ENCODE results near the gene ZBTB20. TPM values are rescaled to one million over a fixed set of nuclear protein-coding genes. Genes with fewer than 3 reads are reported as not detected.

ZBTB20 gene
- total RNA-seq, 1 donor from 2014 or later = 21.4 TPM

DNA sequence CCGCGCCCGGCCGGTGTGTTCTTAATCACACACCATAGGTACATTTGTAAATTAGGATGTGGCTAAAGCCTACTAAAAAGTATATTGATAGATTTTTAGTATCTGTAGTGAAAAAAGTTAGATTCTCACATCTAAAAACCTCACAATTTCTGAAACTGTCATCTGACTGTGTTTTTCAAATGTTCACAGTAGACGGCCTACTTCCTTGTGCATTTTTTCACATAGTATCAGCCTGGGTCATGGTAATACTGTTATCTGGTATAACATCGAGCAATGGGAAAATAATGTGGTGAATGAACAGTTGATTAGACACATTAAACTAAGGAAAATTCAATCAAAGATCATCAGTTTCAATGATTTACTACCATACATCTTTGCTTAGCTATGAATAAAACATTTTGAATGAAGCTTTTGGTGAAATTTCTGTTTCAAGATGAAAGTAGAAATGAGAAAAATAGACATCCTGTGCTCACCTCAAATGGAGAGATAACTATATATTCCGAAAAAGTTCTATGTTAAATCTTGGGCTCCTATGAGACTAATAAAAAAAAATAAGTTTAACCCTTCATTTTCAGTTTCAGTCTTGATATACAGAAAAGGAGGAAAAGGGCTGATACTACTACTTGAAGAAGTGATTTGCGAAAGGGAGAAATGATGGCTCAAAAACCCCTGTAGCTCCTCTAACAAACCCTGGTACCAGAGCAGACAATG, 262.7 kb downstream of the ZBTB20 start:
- no peaks in the 10 kb centered on the region for H3K27me3 Mint-ChIP-seq (ENCODE audit: low read depth, unreplicated experiment)
- TF ChIP-seq, protein P1, sequence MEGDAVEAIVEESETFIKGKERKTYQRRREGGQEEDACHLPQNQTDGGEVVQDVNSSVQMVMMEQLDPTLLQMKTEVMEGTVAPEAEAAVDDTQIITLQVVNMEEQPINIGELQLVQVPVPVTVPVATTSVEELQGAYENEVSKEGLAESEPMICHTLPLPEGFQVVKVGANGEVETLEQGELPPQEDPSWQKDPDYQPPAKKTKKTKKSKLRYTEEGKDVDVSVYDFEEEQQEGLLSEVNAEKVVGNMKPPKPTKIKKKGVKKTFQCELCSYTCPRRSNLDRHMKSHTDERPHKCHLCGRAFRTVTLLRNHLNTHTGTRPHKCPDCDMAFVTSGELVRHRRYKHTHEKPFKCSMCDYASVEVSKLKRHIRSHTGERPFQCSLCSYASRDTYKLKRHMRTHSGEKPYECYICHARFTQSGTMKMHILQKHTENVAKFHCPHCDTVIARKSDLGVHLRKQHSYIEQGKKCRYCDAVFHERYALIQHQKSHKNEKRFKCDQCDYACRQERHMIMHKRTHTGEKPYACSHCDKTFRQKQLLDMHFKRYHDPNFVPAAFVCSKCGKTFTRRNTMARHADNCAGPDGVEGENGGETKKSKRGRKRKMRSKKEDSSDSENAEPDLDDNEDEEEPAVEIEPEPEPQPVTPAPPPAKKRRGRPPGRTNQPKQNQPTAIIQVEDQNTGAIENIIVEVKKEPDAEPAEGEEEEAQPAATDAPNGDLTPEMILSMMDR (IDR thresholded peaks at IDR 0.05; ENCODE audit: insufficient read depth, low read depth, low read length) = no peak
- TF ChIP-seq EZH2 (IDR thresholded peaks at IDR 0.05; ENCODE audit: insufficient read depth, low read length) = no peak
- H3K36me3 ChIP-seq (ENCODE audit: insufficient read depth, low read length) = no peaks in the 10 kb centered on the region
- H3K9ac ChIP-seq (ENCODE audit: low read length) = no peak overlapping the region
- H4K20me1 ChIP-seq (ENCODE audit: insufficient read depth, low read length) = no peaks in the 10 kb centered on the region
- no peak overlapping the region for H2AFZ ChIP-seq (ENCODE audit: low read depth, low read length)
- H3K9me3 ChIP-seq (ENCODE audit: insufficient read depth, low read depth, low read length) = no peaks in the 10 kb centered on the region
- DNase-seq (ENCODE audit: low read depth) (no peak), FAIRE-seq (peak; percentile 32)
- H3K4me1 Mint-ChIP-seq (ENCODE audit: low read depth, unreplicated experiment) = peaks cover 4% of the 10 kb centered on the region
- no peaks in the 10 kb centered on the region for H3K79me2 ChIP-seq (ENCODE audit: insufficient read depth, low read length)
- no peak overlapping the region for H3K4me2 ChIP-seq (ENCODE audit: low read length)
- H3K36me3 Mint-ChIP-seq (ENCODE audit: low read depth, unreplicated experiment) = no peaks in the 10 kb centered on the region
- no peak overlapping the region for H3K27ac Mint-ChIP-seq (ENCODE audit: unreplicated experiment)
- no peaks in the 10 kb centered on the region for H3K9me3 Mint-ChIP-seq (ENCODE audit: unreplicated experiment)
- no peak overlapping the region for H3K4me3 Mint-ChIP-seq (ENCODE audit: unreplicated experiment)
- peaks cover 10% of the 10 kb centered on the region for H3K4me1 ChIP-seq (ENCODE audit: insufficient read depth, low read length)
- H3K4me3 ChIP-seq (ENCODE audit: insufficient read depth, low read depth, low read length) = no peak overlapping the region
- no peak overlapping the region for H3K27ac ChIP-seq (ENCODE audit: low read depth, low read length)
- no peaks in the 10 kb centered on the region for H3K27me3 ChIP-seq (ENCODE audit: insufficient read depth, low read length)

DNA sequence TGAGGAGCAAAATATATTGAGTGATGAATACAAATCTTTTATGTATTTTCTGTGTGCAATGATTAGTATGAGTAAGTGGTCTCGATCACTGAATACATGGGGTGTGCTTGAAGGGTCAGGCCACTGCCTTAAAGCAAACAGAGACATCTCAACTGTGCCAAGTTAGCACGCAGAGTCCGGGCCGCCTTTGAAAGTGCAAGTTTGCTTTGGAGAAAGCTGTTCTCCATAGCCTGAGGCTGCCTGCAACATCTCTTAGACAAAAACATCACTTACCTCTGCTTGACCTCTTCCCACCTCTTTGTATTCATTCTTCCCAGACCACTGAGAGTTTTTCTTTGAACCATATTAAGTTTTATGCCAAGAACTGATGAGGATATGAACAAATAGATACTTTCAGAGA, 267.0 kb downstream of the ZBTB20 start:
- Mint-ChIP-seq H3K4me1 (ENCODE audit: low read depth, unreplicated experiment) (peaks cover 16% of the 10 kb centered on the region), H3K27me3 (ENCODE audit: low read depth, unreplicated experiment) (no peaks in the 10 kb centered on the region), H3K9me3 (ENCODE audit: unreplicated experiment) (no peaks in the 10 kb centered on the region), H3K4me3 (ENCODE audit: unreplicated experiment) (no peak overlapping the region), H3K36me3 (ENCODE audit: low read depth, unreplicated experiment) (no peaks in the 10 kb centered on the region), H3K27ac (ENCODE audit: unreplicated experiment) (no peak overlapping the region)
- DNase-seq (ENCODE audit: low read depth) = peak; percentile 34
- Histone ChIP-seq H3K27me3 (ENCODE audit: insufficient read depth, low read length) (no peaks in the 10 kb centered on the region), H3K27ac (ENCODE audit: low read depth, low read length) (no peak overlapping the region), H3K9me3 (ENCODE audit: insufficient read depth, low read depth, low read length) (no peaks in the 10 kb centered on the region), H3K9ac (ENCODE audit: low read length) (no peak overlapping the region), H3K4me2 (ENCODE audit: low read length) (peak overlapping the region; percentile 78), H3K36me3 (ENCODE audit: insufficient read depth, low read length) (no peaks in the 10 kb centered on the region), H3K4me3 (ENCODE audit: insufficient read depth, low read depth, low read length) (no peak overlapping the region), H3K79me2 (ENCODE audit: insufficient read depth, low read length) (no peaks in the 10 kb centered on the region), H3K4me1 (ENCODE audit: insufficient read depth, low read length) (peaks cover 25% of the 10 kb centered on the region), H4K20me1 (ENCODE audit: insufficient read depth, low read length) (no peaks in the 10 kb centered on the region), H2AFZ (ENCODE audit: low read depth, low read length) (peak overlapping the region; percentile 18)
- TF ChIP-seq, protein P1 (IDR thresholded peaks at IDR 0.05; ENCODE audit: insufficient read depth, low read depth, low read length) = no peak
- TF ChIP-seq EZH2 (IDR thresholded peaks at IDR 0.05; ENCODE audit: insufficient read depth, low read length) = no peak
- no peak for FAIRE-seq
